Left kidney (tissue), 8 donors: ENCODE measurements around the gene RNF114. TPM values are rescaled to one million over a fixed set of nuclear protein-coding genes. Genes with fewer than 3 reads are reported as not detected.
A peak's percentile ranks its signal among the peaks of the same experiment; 100 is the strongest.
"Not testable (repeated sequence)": the region's sequence is repeated elsewhere in the genome, so short reads cannot be mapped to it uniquely, and the experiment has no call there.

Experiments
- DNase-seq: peaks from one replicate; pipeline ENCODE4 v3.0.0-alpha.2; 2013
- long read RNA-seq, 8 donors: transcript quantifications; one replicate each; lab custom pipeline, GENCODE V29; 2026
- polyA plus RNA-seq: library from polyadenylated mRNA; unstranded; fragments of 120-200 nt; gene quantifications from one replicate; pipeline ENCODE4 v1.2.1, GENCODE V29; 2013; ENCODE audit not compliant: insufficient read length

Gene RNF114, protein sequence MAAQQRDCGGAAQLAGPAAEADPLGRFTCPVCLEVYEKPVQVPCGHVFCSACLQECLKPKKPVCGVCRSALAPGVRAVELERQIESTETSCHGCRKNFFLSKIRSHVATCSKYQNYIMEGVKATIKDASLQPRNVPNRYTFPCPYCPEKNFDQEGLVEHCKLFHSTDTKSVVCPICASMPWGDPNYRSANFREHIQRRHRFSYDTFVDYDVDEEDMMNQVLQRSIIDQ
- polyA plus RNA-seq: 79.3 TPM
- long read RNA-seq, donor 1, transcript RNF114-201 (6 exons, 2,503 nt): major isoform, 27 of 46 reads
- long read RNA-seq, donor 1, partial matches to known transcripts: 12 of 46 reads
- long read RNA-seq, donor 1, other reads (novel, unspliced or antisense): 0 of 46 reads
- long read RNA-seq, donor 2, transcript RNF114-201 (6 exons, 2,503 nt): major isoform, 21 of 28 reads
- long read RNA-seq, donor 2, partial matches to known transcripts: 0 of 28 reads
- long read RNA-seq, donor 2, other reads (novel, unspliced or antisense): 0 of 28 reads
- long read RNA-seq, donor 3, transcript RNF114-201 (6 exons, 2,503 nt): major isoform, 12 of 35 reads
- long read RNA-seq, donor 3, transcript RNF114-207 (4 exons, 2,006 nt): minor isoform, 6 of 35 reads
- long read RNA-seq, donor 3, partial matches to known transcripts: 13 of 35 reads
- long read RNA-seq, donor 3, other reads (novel, unspliced or antisense): 0 of 35 reads
- long read RNA-seq, donor 4, partial matches to known transcripts: 0 of 1 reads
- long read RNA-seq, donor 4, other reads (novel, unspliced or antisense): 0 of 1 reads
- long read RNA-seq, donor 5, transcript RNF114-201 (6 exons, 2,503 nt): major isoform, 48 of 52 reads
- long read RNA-seq, donor 5, partial matches to known transcripts: 0 of 52 reads
- long read RNA-seq, donor 5, other reads (novel, unspliced or antisense): 0 of 52 reads
- long read RNA-seq, donor 6, transcript RNF114-201 (6 exons, 2,503 nt): major isoform, 26 of 39 reads
- long read RNA-seq, donor 6, partial matches to known transcripts: 12 of 39 reads
- long read RNA-seq, donor 6, other reads (novel, unspliced or antisense): 0 of 39 reads
- long read RNA-seq, donor 7, transcript RNF114-201 (6 exons, 2,503 nt): major isoform, 34 of 57 reads
- long read RNA-seq, donor 7, transcript RNF114-206 (2 exons, 565 nt): minor isoform, 5 of 57 reads
- long read RNA-seq, donor 7, transcript RNF114-207 (4 exons, 2,006 nt): minor isoform, 9 of 57 reads
- long read RNA-seq, donor 7, partial matches to known transcripts: 7 of 57 reads
- long read RNA-seq, donor 7, other reads (novel, unspliced or antisense): 0 of 57 reads
- long read RNA-seq, donor 8, transcript RNF114-201 (6 exons, 2,503 nt): major isoform, 11 of 15 reads
- long read RNA-seq, donor 8, partial matches to known transcripts: 0 of 15 reads
- long read RNA-seq, donor 8, other reads (novel, unspliced or antisense): 0 of 15 reads

- peak; percentile 92 for DNase-seq
These were observed at the start of gene RNF114 for GRCh38 chr20:49936153-49937026. TSS of gene RNF114 (plus strand) at chr20:49936397. CDS start at chr20:49936413, 16 bp downstream.

- DNase-seq: no peak
These were observed 49.5 kb upstream of the RNF114 start for GRCh38 chr20:49886571-49887213.

DNA sequence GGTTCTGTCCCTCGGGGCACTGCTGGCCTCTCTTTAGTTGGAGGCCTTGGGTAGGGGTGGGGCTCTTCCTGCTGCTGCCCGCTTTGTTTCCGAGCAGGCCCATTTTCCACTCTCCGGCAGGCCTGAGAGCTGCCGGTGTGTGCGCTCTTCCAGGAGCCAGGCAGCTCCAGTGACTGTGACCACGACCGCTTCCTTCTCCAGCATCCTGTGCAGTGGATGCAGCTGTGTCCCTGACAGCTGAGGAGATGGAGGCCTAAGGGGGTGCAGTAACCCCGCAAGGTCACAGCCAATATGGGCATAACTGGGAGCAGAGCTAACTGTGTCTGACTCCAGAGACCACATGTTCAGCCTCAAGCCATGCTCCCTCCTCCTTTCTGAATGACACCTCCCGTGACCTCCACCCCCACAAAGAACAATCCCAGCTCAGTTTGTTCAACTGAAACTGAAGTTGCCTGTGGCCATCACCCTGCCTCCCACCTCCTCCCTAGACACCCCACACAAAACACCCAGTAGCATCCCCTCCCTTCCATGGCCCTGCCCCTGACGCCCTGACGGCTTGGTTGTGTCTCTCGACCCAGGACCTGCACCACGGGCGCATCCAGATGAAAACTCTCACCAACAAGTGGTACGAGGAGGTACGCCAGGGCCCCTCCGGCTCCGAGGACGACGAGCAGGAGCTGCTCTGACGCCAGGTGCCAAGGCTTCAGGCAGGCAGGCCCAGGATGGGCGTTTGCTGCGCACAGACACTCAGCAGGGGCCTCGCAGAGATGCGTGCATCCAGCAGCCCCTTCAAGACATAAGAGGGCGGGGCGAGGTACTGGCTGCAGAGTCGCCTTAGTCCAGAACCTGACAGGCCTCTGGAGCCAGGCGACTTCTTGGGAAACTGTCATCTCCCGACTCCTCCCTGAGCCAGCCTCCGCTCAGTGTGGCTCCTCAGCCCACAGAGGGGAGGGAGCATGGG, 48.7 kb upstream of the RNF114 start:
- DNase-seq: no peak

DNA sequence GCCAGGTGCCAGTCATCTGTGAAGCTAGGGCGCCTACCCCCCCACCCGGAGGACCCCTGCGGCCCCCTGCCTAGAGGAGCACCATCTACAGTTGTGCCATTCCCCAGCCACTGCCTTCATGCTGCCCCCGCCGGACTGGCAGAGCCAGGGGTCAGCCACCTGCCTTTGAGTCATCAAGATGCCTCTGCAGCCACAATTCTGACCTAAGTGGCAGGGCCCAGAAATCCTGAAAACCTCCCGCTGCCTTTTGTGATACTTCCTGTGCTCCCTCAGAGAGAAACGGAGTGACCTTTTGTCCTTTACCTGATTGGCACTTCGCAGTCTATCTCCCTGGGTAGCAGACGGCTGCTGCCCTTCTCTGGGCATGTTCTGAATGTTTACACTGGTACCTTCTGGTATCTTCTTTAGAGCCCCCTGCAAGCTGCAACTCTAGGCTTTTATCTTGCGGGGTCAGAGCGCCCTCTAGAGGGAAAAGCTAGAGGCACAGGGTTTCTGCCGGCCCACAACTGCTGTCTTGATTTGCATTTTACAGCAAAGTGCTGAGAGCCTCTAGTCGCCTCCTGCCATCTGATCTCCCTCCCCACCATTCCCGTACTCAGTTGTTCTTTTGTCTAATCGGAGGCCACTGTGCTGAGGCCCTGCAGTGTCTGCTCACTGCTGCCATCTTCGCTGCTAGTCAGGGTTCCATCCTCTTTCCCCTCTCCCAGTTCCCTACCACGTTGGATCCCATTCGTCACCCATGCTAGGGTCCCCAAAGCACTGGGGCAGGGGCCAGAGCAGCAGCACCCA, 47.8 kb upstream of the RNF114 start:
- peak; percentile 68 for DNase-seq

- no peak for DNase-seq
These were observed 46.9 kb upstream of the RNF114 start for GRCh38 chr20:49889001-49889934.

- DNase-seq: no peak
These were observed 46.3 kb upstream of the RNF114 start for GRCh38 chr20:49889935-49890333.

DNA sequence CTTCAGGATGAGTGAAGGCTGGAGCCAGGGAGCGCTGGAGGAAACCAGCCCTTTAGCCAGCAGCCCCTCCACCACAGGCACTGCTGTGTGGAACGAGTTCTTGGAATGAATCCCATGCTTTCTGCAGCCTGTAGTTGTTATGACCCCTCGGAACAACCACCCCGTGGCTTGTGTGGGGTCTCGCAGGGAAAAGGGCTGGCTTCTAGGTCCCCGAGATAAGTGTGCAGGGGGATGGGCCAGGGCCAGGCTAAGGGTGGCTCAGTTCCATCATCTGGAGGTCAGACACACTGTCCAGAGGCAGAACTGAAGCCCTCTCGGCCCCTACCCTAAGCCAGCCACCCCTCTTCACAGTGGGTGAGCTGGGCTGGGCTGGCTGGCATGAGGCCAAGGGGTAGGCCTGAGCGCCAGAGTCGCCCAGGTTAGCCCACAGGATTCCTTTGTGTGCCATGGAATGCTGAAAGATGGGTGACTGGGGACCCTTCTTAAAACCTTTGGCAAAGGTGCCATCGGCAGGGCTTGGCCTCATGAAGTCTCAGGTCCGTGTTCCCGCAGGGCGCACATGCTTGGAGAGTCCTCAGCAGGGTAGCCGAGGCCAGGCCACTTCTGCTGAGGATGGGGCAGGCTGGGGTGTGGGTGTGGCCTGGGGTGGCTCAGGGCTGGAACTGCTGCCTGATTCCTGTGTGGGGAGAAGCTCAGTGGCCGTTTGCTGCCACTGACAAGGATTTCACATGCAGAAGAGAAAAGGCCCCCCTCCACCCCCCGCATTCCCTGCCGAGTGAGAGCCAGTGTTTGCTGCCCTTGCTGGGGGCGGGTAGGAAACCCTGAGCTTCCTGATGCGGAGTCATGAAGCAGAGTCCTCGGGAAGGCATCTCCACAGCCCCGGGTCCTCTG, 45.5 kb upstream of the RNF114 start:
- DNase-seq: no peak

DNA sequence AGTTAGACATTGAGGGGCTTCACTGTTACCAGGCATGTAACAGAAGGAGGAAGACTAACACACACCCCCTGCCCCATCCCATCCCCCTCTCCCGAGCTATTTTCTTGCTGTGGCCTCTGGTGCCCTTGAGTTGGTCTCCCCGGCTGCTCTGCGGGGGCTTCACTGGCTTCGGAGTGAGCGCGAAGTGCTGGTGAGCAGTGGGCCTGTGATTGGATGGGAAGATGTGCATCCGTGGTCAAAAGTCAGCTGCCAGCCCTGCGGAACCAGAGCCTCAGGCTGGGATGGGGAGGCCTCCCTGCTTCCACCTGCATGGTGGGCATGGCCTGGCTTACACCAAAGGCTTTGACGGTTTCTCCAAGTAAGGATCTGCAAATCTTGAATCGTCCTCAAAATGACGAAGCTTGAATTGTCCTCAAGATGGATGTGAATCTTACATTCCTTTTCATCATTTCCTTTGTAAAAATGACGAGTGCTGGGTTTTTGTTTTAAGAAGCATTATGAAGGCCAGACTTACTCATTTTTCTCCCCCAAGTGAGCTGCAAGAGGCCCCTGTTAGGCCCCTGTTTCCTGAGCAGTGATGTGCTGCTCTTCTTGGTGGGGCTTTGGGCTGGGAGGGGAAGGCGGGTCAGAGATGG, 44.6 kb upstream of the RNF114 start:
- DNase-seq: no peak

DNA sequence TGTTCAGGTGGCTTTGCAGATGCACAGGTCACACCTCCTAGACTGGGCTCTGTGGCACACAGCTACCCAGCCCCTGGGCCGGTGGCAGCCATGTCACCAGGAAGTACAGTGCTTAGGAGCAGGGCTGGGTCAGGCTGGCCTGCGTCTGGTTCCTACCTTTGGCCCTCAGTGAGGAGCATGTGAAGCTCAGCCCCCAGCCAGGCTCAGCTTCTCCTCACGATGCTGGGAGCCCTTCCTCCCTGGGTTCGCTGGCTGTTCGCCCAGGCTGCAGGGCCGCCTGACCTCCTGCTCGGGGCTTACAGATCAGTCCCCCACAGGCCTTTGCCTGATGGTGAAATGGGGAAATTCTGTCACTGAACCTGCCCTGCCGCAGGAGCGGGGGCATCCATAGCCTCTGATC, 43.9 kb upstream of the RNF114 start:
- no peak for DNase-seq

DNA sequence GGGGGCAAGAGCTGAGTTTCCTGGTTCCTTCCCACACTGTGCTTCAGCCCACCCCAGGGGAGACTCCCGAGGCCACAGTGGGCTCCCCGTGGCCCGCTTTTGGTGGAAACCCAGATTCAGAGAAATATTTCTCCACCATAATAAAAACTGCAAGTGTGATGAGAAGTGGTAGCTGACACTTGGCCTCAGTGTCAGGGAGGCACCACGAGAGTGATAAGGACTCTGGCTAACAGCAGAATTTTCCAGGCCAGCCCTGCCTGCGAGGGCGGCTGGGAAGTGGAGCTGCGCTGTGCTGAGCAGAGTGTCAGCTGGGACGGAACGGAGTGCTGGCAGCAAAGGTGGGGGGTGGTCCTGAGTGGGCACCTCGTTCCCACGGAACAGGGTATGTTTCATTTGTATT, 43.4 kb upstream of the RNF114 start:
- DNase-seq: no peak

DNA sequence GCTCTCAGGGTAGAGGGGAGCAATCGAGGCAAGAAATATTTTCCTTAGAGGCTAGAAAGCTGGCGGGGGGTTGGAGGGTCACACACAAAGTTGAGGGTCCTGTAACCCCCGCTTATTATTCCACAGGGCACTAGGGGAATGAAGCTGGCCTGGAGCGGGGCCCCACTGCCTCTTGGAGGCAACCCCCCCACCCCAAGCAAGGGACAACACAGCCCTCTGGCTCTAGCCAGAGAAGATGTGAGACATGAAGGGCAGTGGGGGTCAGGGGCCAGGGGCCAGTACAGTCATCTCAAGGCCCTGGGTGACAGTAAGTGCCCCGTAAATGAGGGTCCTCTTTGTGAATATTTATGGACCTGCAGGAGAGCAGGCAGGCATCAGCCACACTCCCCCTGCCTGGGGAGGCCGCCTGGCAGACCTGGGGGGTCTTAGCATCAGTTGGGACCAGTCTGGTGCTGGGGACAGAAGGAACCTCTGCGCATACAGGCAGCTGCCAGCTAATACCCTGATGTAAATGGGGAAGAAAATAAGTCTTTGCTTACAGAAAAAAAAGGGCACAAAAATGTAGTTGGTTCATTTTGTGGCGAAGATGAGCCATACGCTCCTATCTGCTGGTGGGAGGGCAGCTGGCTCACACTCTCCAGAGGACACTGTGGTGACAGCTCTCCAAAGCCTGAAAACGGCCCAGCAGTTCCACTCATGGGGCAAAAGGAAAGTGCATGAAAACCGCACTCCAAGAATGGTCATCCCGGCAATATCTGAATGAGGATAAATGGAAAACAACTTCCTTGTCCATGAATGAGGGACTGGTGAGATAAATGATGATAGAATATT, 42.7 kb upstream of the RNF114 start:
- DNase-seq: no peak

- no peak for DNase-seq
These were observed 42.1 kb upstream of the RNF114 start for GRCh38 chr20:49894073-49894470.

GRCh38 chr20:49895474-49896093, 40.6 kb upstream of the RNF114 start:
- DNase-seq: not testable (repeated sequence)

DNA sequence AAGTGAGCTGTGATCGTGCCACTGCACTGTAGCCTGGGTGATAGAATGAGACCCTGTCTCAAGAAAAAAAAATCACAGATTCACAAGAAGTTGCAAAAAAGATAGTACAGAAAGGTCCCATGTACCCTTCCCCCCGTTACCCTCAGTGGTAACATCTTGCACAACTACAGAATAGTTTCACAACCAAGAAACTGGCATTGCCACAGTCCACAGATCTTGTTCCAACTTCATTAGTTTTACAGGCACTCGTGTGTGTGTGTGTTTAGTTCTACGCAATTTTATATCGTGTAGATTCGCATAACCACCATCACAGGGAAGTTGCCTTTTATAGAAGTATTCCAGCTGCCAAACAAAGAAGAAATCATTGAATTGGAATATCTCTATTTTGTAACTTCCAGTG, 40.0 kb upstream of the RNF114 start:
- no peak for DNase-seq
